ENCODE data around the gene PTPN5.
A peak's percentile ranks its signal among the peaks of the same experiment; 100 is the strongest.
"Not testable (repeated sequence)": the region's sequence is repeated elsewhere in the genome, so short reads cannot be mapped to it uniquely, and the experiment has no call there.

PTPN5 gene

DNA sequence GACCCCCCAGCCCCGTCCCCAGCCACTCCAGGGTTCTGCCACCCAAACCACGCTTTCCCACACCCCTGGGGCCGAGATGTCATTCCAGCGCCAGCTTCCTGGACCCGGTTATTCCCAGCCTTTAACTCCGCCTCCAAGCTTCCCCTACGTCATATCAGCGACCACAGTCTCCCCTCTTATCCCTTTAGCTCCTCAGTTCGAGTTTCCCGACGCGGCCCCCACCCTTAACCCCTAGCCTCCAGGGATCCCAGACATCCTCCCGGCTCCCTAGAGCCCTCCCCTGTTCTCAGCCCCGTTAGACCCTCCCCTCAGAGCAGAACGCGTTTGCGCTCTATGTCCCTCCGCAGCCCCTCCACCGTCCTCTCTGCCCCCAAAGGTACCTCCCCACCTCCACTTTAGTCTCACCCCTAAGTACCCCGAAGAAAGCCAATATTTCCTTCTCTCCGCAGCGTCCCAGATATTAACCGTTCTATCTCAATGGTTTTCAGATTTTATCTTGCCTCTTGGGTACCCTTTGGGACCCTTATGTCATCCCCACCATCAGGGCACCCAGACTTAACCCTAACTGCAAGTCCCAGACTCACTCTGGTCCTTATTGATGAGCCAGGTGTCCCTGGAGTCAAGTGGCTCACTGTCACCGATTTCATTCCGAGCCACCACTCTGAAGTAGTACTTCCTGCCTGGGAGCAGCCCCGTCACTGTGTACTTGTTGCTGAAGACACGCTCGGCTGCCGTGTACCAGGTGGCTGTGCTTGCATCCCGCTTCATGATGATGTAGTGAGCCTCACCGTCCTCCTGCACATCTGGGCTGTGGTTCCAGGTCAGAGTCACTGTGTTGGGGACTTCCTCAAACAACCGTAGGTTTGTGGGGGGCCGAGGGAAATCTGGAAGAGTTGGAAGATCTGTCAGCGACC lies 85.0 kb downstream of the PTPN5 start:
- peak; percentile 98 for DNase-seq

DNA sequence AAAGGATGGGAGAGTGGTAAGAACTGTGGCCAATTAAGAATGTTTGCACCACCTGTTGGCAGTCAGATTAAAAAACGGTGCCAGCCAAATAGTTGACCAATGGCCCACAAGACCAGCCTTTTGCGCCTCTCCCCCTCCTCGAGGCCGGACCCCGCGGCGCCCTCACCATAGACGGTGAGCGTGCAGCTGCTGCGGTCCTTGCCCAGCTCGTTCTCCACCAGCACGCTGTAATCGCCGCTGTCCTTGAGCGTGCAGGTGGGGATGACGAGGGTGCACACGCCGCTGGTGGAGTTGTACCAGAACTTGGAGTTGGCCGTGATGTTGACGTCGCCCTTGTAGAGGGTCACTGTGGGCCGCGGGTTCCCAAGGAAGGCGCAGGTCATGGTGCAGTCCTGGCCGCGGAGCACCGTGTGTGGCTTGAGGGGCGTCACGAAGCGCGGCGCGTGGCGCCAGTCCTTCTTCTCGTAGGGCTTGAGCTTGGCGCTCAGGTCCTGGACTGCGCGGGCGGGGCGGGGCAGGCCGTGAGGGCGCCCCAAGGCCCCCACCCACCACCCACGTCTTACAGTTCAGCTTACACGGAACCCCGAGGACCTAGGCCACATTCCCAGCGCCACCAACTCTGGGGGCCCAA lies 85.8 kb downstream of the PTPN5 start:
- DNase-seq = peak; percentile 85

DNA sequence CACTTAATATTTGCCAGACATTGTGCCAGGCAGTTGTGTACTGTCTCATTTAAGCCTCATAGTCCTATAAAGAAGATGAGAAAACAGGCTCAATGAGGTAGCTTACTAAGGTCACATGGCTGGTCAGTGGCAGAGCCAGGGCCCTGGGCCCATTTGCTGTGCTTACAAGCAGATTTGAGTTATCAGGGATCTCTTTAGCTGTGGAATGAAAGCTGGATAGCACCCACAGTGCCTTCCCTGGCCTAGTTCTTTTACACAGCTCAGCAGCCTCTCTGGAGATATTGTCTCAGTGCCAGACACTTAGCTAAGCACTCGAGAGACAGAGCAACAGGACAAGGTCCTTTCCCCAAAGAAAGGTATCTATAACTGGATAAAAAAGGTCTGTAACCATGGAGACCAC lies 86.9 kb downstream of the PTPN5 start:
- DNase-seq = peak; percentile 71

DNA sequence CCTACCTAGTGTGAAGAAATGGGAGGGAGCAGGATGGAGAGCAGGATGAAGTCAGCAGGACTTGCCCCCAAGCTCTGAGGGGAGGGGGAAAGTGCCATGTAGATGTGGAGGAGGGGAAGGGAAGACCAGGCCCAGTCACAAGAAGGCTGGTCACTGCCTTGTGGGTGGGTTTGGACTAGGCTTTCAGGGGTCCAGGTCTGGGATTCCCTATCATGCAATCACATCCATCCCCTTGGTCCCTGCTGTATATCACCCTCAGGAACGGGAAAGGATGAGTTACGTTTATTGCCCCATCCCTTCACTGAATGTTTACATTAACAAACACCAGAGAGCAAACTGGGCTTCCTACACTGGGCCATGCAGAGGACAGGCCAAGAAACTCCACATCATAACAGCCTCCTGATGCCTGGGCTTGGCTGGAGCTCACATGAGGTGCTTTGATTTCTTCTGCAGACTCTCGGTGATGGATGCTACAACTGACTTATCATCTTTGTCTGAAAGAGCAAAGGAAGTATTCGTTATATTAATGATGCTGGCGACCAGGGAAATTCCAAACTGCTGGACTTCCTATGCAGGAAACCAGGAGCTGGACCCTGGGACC lies 87.5 kb downstream of the PTPN5 start:
- DNase-seq = no peak

DNA sequence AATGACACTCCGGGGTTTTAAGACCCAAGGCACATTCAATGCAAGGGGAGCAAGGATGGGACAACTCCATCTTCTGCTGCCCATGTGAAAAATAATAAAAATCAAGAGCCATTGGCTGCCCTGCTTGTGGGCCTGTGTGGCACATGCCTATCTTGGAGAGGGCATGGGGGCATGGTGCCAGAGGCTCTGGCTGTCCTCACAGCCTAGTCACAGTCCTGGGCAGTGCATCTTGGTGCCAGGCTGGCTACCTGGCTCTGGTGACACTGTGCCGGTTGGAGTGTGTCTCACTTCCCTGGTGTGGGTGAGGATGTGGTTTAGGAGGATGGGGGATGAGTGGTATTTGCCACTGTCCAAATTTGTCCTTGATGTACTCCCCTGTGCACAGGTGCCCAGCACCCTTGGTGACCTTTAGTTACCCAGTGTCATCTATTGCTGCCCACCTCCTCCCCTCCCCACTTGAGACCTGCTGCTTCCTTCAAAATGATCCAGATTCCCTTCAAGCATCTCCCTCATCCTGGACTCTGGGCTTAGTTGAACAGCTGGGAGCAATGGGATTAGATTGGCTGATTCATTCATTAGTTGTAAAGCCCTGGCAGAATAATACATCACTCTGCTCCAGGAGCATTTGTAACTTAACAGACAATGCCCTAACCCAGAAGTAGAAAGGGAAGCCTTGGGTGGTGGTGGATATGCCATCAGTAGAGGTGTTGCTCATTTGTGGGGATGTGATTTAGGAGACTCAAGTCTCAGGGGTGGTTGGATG lies 88.4 kb downstream of the PTPN5 start:
- no peak for DNase-seq

DNA sequence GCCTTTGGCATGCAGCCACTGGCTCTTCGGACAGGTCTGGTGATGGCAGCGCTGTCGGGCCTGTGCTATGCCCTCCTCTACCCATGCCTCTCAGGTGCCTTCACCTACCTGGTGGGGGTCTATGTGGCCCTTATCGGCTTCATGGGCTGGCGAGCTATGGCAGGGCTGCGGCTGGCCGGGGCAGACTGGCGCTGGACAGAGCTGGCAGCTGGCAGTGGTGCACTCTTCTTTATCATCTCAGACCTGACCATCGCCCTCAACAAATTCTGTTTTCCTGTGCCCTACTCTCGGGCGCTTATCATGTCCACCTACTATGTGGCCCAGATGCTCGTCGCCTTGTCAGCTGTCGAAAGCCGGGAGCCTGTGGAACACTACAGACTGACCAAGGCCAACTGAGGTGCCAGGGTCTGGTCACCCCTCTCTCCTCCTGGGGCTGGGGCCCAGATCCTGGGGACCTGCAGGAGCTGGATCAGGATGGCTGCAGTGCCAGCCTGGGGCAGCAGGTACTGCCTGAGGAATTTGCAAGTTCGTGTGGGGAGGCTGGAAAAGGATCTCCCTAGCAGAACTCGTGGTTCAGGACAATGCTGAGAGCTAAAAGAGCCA lies 89.9 kb downstream of the PTPN5 start:
- no peak for DNase-seq

DNA sequence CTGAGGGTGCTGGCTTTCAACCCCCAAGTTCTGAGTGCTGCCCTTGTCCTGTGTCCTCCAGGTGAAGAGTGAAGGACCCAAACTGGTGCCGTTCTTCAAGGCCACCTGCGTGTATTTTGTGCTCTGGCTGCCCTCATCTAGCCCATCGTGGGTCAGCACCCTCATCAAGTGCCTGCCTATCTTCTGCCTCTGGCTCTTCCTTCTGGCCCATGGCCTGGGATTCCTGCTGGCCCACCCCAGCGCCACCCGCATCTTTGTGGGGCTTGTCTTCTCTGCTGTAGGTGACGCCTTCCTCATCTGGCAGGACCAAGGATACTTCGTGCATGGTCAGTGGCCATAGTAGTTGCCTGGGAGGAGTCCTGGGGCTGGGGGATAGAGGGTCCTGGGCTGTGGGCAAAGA lies 90.7 kb downstream of the PTPN5 start:
- no peak for DNase-seq

DNA sequence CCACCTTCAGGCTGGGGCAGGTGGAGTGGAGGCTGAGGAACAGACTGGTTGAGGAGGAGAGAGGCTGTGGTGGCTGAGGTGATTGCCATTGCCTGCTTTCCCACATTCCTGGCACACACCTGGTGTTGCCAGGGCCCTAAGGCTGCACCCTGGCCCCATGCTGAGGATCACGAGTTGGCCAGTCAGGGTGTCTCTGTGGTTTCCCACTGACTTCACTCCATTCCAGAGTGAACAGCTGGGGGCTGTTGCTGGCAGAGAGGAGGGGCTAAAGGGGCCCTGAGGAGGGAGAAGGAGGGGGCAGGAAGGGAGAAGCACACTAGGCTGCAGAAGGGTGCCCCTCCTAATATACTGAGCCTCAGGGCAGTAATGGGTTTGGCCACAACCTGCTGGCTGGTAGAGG lies 91.2 kb downstream of the PTPN5 start:
- DNase-seq = no peak

DNA sequence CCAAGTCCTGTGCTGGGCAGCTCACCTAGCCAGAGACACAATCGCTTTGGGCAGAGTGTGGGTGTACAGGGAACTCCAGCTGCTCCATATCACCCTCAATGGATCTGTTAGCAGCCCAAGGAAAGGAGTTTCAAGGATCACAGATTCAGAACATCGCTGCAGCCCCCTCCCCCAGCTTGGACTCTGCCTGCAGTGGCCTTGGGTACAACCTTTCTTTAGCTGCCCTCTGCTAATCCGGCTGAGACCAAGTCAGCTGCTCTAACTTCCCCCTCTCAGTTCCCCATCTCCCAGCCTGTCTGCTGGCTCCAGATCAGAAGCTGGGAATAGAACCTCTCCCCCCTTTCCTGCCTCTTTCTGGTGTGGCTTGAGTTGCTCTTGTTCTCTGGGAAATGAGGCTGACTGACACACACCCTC lies 91.7 kb downstream of the PTPN5 start:
- DNase-seq = peak; percentile 22

DNA sequence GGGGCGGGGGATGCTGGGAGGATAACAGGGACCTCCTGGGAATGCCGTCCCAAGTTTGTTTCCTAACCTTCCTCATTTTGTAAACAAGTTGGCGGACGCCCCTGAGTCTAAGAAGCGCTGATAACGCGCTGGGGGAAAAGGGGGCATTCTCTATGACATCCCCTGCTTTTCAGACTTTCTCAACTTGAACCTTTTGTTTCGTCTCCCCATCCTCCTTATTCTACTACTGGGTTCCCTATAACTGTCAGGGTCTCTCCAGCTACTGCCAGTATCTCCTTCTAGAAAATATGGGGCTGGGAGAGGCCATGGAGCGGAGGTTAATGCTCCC lies 92.4 kb downstream of the PTPN5 start:
- DNase-seq = no peak

DNA sequence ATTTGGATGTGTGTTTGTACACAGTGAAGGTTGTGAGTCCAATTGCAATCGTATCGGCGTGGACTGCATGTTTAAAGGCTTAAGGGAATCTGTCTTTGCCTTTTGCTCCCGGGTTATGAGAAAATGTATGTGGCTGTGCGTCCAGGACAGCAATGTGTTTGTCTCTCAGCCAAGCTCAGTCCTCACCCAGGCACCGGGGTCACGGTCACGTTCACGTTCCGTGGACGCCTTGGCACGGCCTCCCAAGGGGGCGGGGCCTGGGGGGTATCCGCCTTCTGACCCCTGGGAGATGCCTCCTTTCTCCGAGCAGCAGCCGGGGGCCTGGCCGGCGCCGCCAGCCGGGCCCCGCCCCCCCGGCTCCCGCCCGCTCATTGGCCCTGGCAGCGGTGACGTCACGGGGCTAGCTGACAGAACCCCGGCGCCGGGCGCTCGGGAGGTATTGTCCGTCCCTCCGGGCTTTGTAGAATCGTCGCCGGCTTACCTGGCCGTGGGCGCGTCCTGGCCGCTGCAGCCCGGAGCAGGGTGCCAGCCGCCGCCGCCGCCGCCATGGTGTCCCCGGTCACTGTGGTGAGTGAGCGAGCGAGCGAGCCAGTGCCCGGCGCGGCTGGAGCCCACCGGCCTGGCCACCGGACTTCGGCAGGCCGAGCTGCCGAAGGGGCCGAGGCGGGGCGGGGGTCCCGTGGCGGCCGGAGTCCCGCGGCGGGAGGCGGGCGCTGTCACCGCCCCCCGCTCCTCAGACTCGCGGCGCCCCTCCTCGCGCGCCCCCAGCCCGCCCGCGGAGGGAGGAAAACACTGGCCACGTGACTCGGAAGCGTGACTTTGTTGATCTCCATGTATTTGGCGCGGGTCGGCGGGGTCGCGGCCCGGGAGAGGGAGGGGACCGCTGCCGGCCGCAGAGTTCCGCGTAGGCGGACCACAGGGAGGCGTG lies 93.0 kb downstream of the PTPN5 start, which contains the start of gene TMEM86A:
TSS of gene TMEM86A (plus strand) at position 439 of the 928 bp plus-strand sequence. CDS start at position 547, 108 bp downstream.
- DNase-seq = peak; percentile 97

DNA sequence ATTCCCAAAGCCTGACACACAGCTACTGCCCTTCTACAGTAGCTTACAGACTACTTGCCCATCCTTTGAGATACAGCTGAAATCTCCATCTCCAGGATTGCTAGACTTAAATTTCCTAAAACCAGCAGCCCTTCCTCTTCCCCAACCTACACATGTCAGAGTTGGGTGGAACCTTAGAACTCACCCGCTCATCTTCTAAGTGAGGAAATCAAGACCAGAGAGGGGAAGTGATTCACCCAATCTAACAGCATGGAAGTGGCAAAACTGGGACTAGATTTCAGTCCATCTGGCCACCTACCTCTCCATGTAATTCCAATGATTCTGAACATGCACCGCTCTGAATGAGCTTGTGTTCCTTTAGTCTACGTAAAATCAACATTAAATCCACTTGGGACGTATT lies 94.0 kb downstream of the PTPN5 start:
- DNase-seq = no peak

DNA sequence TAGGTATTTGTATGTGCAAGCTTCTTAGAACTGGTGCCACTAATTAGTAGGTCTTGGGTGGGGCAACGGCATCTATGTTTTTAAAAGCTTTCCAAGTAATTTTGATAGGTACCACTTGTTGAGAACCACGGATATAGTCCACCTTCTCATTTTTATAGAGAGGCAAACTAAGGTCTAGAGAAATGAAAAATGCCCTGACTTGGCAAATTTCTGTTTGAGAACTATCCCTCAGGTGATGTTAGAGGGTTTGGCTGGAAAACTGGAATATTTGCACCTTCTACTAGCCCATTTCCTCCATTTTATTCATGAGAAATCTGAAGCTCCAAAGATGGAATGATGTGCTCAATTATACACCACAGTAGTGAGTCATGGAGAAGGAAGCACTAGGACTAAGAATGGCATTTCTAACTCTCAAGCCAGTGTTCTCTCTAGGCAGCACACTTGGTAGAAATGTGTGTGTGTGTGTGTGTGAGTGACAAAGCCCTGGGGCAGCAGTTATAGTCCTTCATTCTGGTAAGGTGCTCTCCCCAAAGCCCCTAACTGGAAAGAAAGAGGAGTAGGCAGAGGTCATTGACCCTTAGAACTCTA lies 94.9 kb downstream of the PTPN5 start:
- peak; percentile 13 for DNase-seq

DNA sequence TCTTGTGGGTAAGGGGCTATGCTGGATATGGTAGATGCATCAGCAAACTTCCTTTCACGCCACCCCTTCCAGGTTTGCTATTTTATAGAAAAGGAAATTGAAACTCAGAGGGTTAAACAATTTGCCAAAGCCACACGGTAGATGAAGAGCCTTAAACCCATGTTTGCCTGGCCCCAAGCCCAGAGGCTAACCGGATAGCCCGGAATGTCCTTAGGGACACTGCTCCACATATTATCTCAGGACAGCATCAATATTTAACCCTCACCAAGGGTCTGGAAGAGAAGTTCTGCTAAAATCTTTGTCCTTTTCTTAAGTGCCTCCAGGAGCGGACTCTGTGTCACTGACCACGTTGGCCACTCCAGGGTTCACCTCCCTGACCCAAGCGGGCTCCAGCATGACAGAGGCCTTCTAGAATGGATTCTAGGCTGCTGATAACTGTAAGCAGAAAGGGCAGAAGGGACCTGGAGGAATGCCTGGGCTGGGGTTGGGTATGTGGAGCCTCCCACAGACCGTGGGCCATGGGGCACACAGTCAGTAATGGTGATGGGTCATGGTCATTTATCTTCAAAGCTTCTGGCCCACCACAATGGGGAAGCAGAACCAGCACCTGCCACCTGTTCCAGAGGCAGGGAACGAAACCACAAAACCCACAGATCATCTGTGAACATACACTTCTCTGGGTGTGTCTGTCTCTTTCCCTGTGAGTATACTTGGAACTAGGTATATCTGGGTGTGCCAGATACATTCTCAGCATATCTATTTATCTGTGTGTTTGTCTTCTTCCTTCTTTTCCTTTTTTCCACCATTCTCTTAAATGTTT lies 98.4 kb downstream of the PTPN5 start:
- DNase-seq = no peak

DNA sequence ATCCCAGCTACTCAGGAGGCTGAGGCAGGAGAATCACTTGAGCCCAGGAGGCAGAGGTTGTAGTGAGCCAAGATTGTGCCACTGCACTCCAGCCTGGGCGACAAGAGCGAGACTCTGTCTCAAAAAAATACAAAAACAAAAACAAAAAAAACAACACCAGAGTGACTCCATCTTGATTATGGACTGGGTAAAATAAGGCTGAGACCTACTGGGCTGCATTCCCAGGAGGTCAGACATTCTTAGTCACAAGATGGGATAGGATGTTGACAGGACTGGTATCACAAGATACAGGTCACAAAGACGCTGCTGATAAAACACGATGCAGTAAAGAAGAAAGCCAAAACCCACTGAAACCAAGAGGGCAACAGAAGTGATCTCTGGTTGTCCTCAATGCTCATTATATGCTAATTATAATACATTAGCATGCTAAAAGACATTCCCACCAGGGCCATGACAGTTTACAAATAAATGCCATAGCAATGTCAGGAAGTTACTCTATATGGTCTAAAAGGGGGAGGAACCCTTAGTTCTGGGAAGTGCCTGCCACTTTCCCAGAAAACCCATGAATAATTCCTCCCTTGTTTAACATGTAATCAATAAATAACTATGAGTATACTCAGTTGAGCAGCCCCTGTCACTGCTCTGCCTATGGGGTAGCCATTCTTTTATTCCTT lies 100.0 kb downstream of the PTPN5 start:
- DNase-seq = not testable (repeated sequence)

DNA sequence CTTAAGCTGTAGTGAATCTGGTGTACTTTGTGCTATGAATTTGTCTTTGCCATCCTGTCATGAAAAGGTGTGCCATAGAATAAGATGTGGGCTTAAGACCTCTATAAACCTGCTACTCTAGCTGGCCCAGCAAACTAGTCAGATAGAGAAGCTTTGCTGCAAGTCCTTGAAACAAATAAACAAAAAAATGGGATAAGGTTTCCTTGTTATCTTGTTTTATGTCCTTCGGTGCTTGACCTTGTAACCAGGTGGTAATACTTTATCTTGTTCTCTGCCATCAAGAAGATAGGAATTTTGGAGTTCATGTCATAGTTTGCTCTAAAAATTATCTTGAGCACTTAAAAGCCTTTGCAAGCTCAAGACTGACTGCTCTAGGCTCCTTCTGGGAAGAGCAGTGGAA lies 107.3 kb downstream of the PTPN5 start:
- no peak for DNase-seq

DNA sequence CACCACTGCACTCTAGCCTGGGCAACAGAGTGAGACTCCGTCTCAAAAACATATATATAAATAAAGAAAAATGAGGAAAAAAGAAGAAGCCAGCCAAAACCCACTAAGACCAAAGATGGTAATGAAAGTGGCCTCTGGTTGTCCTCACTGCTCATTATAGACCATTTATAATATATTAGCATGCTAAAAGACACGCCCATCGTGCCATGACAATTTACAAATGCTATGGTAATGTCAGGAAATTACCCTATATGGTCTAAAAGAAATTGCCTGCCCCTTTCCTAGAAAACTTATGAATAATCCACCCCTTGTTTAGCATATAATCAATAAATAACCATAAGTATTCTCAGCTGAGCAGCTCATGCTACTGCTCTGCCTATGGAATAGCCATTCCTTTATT lies 109.1 kb downstream of the PTPN5 start:
- no peak for DNase-seq

DNA sequence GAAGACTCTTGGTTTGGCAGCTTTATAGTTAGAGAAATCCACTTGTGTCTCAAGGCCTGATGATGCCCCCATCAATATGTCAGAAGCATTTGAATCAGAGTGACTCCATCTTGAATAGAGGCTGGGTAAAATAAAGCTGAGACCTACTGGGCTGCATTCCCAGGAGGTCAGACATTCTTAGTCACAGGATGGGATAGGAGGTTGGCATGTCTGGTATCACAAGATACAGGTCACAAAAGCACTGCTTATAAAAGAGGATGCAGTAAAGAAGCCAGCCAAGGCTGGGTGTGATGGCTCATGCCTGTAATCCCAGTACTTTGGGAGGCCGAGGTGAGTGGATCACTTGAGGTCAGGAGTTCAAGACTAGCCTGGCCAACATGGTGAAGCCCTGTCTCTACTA lies 109.6 kb downstream of the PTPN5 start:
- DNase-seq = not testable (repeated sequence)

All from DMS53 (cell line).